ENCODE results near the gene KNSTRN.

Gene KNSTRN

GRCh38 chr15:40342416-40343320, 39.9 kb upstream of the KNSTRN start:
- Mint-ChIP-seq H3K27ac (no peak overlapping the region), H3K4me3 (no peak overlapping the region), H3K36me3 (no peaks in the 10 kb centered on the region), H3K27me3 (peaks cover 1% of the 10 kb centered on the region), H3K9me3 (ENCODE audit: low read depth) (no peaks in the 10 kb centered on the region), H3K4me1 (ENCODE audit: low read depth) (peaks cover 4% of the 10 kb centered on the region)

GRCh38 chr15:40343512-40343911, 39.0 kb upstream of the KNSTRN start:
- Mint-ChIP-seq H3K4me1 (ENCODE audit: low read depth) (no peaks in the 10 kb centered on the region), H3K4me3 (no peak overlapping the region), H3K9me3 (ENCODE audit: low read depth) (no peaks in the 10 kb centered on the region), H3K36me3 (no peaks in the 10 kb centered on the region), H3K27me3 (no peaks in the 10 kb centered on the region), H3K27ac (no peak overlapping the region)

GRCh38 chr15:40344217-40344616, 38.3 kb upstream of the KNSTRN start:
- H3K4me3 Mint-ChIP-seq, result no peak overlapping the region
- H3K36me3 Mint-ChIP-seq, result no peaks in the 10 kb centered on the region
- no peaks in the 10 kb centered on the region for H3K27me3 Mint-ChIP-seq

GRCh38 chr15:40344631-40345120, 37.8 kb upstream of the KNSTRN start:
- Mint-ChIP-seq H3K27ac (no peak overlapping the region), H3K27me3 (no peaks in the 10 kb centered on the region), H3K36me3 (no peaks in the 10 kb centered on the region), H3K9me3 (ENCODE audit: low read depth) (no peaks in the 10 kb centered on the region), H3K4me3 (no peak overlapping the region), H3K4me1 (ENCODE audit: low read depth) (no peaks in the 10 kb centered on the region)

More at GRCh38 chr15:40344217-40344616, 38.3 kb upstream of the KNSTRN start:
- H3K4me1 Mint-ChIP-seq (ENCODE audit: low read depth), result no peaks in the 10 kb centered on the region
- H3K27ac Mint-ChIP-seq, result no peak overlapping the region
- H3K9me3 Mint-ChIP-seq (ENCODE audit: low read depth), result no peaks in the 10 kb centered on the region

GRCh38 chr15:40345225-40345866, 37.2 kb upstream of the KNSTRN start:
- H3K27ac Mint-ChIP-seq, result no peak overlapping the region
- H3K36me3 Mint-ChIP-seq, result no peaks in the 10 kb centered on the region
- no peak overlapping the region for H3K4me3 Mint-ChIP-seq
- no peaks in the 10 kb centered on the region for H3K9me3 Mint-ChIP-seq (ENCODE audit: low read depth)
- no peaks in the 10 kb centered on the region for H3K4me1 Mint-ChIP-seq (ENCODE audit: low read depth)
- no peaks in the 10 kb centered on the region for H3K27me3 Mint-ChIP-seq

GRCh38 chr15:40345867-40346578, 36.5 kb upstream of the KNSTRN start:
- Mint-ChIP-seq H3K9me3 (ENCODE audit: low read depth) (no peaks in the 10 kb centered on the region), H3K4me1 (ENCODE audit: low read depth) (no peaks in the 10 kb centered on the region), H3K36me3 (no peaks in the 10 kb centered on the region), H3K27me3 (no peaks in the 10 kb centered on the region), H3K4me3 (no peak overlapping the region), H3K27ac (no peak overlapping the region)

GRCh38 chr15:40346579-40347558, 35.7 kb upstream of the KNSTRN start:
- H3K4me1 Mint-ChIP-seq (ENCODE audit: low read depth), result no peaks in the 10 kb centered on the region
- no peaks in the 10 kb centered on the region for H3K36me3 Mint-ChIP-seq
- H3K27ac Mint-ChIP-seq, result no peak overlapping the region
- H3K4me3 Mint-ChIP-seq, result no peak overlapping the region
- no peaks in the 10 kb centered on the region for H3K9me3 Mint-ChIP-seq (ENCODE audit: low read depth)
- H3K27me3 Mint-ChIP-seq, result no peaks in the 10 kb centered on the region

GRCh38 chr15:40347559-40348473, 34.7 kb upstream of the KNSTRN start:
- no peaks in the 10 kb centered on the region for H3K4me1 Mint-ChIP-seq (ENCODE audit: low read depth)
- no peaks in the 10 kb centered on the region for H3K27me3 Mint-ChIP-seq
- no peaks in the 10 kb centered on the region for H3K9me3 Mint-ChIP-seq (ENCODE audit: low read depth)
- H3K36me3 Mint-ChIP-seq, result peaks cover 2% of the 10 kb centered on the region
- no peak overlapping the region for H3K4me3 Mint-ChIP-seq
- H3K27ac Mint-ChIP-seq, result no peak overlapping the region

GRCh38 chr15:40348474-40348870, 34.0 kb upstream of the KNSTRN start:
- Mint-ChIP-seq H3K27me3 (no peaks in the 10 kb centered on the region), H3K27ac (no peak overlapping the region), H3K9me3 (ENCODE audit: low read depth) (no peaks in the 10 kb centered on the region), H3K4me1 (ENCODE audit: low read depth) (no peaks in the 10 kb centered on the region), H3K4me3 (no peak overlapping the region), H3K36me3 (peaks cover 3% of the 10 kb centered on the region)

GRCh38 chr15:40349163-40349562, 33.4 kb upstream of the KNSTRN start:
- H3K4me1 Mint-ChIP-seq (ENCODE audit: low read depth), result no peaks in the 10 kb centered on the region
- no peak overlapping the region for H3K4me3 Mint-ChIP-seq
- no peaks in the 10 kb centered on the region for H3K27me3 Mint-ChIP-seq
- H3K36me3 Mint-ChIP-seq, result peaks cover 3% of the 10 kb centered on the region
- no peak overlapping the region for H3K27ac Mint-ChIP-seq
- no peaks in the 10 kb centered on the region for H3K9me3 Mint-ChIP-seq (ENCODE audit: low read depth)

GRCh38 chr15:40352281-40352901, 30.1 kb upstream of the KNSTRN start:
- no peaks in the 10 kb centered on the region for H3K9me3 Mint-ChIP-seq (ENCODE audit: low read depth)
- no peak overlapping the region for H3K4me3 Mint-ChIP-seq
- H3K27me3 Mint-ChIP-seq, result no peaks in the 10 kb centered on the region
- no peaks in the 10 kb centered on the region for H3K4me1 Mint-ChIP-seq (ENCODE audit: low read depth)
- no peak overlapping the region for H3K27ac Mint-ChIP-seq
- H3K36me3 Mint-ChIP-seq, result peaks cover 3% of the 10 kb centered on the region

GRCh38 chr15:40353697-40354096, 28.8 kb upstream of the KNSTRN start:
- Mint-ChIP-seq H3K27ac (no peak overlapping the region), H3K4me3 (no peak overlapping the region), H3K36me3 (peaks cover 3% of the 10 kb centered on the region), H3K9me3 (ENCODE audit: low read depth) (no peaks in the 10 kb centered on the region), H3K27me3 (no peaks in the 10 kb centered on the region), H3K4me1 (ENCODE audit: low read depth) (peaks cover 1% of the 10 kb centered on the region)
